Measurements from ENCODE around the gene ATF3.

ATF3 gene

GRCh38 chr1:212587016-212587887 lies 21.3 kb upstream of the ATF3 start:
- DNase-seq, result no peak

- DNase-seq, result no peak
Measured at GRCh38 chr1:212587888-212588510, 20.6 kb upstream of the ATF3 start.

GRCh38 chr1:212589446-212589845 lies 19.1 kb upstream of the ATF3 start:
- no peak for DNase-seq

- no peak for DNase-seq
Measured at GRCh38 chr1:212591922-212592321, 16.6 kb upstream of the ATF3 start.

DNA sequence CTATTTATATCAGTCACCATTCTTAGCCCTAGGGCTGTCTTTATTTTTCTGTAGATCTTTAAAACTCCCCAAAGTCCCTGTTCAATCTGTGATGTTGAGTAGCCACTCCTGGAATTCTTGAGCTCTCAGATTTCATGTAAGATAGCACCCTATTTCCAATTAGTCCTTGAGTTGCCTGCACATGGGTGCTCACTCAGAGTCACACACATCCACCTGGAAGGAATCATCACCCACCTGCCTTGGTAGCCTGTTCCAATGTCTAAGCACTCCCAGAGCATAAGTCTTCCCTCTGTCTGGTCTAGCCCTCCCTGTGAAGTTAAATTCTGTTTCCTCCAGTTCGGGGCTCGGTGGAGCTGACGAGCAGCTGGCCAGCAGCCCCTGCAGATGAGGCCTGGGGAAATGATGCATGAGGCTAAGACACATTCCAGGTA lies 14.7 kb upstream of the ATF3 start:
- DNase-seq, result no peak

- DNase-seq, result no peak
Measured at GRCh38 chr1:212594640-212595039, 13.9 kb upstream of the ATF3 start.

DNA sequence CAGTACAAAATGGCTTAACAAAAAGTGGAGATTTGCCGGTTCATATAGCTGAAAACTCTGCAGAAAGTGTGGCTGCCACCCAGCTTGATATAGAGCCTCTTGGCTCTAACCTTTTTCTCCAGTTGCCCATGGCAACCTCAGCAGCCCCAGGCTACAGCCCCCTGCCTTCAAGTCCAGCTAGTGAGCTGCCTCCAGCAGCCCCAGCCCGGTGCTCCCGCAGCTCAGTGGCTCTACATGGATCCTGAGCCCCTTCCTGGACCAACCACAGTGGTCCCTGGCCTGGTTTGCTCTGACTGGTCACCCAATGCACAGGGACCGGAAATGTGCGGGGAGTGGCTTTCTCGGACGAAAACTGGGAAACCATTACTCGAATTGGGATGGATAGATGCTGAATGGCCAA lies 13.3 kb upstream of the ATF3 start:
- DNase-seq, result no peak

- no peak for DNase-seq
Measured at GRCh38 chr1:212595787-212596714, 12.5 kb upstream of the ATF3 start.

- no peak for DNase-seq
Measured at GRCh38 chr1:212596798-212597197, 11.8 kb upstream of the ATF3 start.

DNA sequence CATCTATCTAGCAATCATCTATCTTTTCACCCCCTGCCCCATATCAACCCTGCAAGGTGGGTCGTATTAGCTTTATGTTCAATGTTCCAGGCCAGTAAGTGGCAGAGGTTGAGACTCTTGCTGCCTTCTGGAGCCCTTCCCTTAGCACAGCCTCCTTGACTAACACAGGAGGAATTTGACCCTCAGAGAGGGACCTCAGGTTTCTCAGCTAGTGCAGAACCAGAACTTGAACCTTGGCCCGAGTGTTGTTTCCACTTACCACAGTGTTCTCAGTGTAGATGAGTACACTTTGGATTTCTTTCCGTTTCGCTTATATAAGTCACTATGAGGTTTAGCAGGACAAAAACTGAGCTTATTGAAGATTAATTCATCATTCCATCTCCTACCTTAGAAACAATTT lies 11.1 kb upstream of the ATF3 start:
- DNase-seq, result no peak

DNA sequence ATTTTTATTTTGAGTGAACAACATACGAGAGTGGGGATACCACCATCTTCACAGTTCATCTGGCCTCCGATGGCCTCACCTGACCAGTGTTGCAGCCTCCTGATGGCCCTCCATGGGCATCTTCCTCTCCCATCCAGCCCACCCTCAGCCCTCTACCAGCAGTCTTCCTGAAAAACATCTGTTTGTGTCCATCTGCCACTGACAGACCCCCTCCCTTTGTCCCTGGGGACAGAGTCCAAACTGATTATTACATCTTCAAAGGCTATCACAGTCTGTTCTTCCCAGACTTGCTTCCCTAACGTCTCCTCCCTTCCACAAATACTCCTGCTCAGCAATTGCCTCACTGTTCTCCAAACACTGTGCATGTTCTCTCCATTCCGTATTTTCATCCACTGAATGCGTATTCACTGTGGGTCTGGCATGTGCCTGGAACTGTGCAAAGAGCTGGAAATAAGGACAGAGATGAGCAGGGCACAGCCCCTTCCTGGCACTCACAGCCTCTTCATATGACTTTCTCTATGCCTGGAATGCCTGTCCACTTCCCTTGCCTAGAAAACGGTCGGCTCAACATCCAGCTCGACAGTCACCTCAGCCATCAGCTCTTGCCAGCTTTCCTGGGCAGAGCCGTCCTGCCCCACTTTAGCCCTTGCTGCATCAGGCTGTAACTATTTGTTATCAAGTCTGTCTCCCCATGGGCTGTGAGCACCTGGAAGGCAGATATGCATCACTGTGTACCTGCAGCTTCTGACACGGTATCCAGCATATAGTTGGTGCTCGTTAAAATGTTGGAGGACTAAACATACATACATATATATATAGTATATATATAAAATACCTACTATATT lies 8.3 kb upstream of the ATF3 start:
- no peak for DNase-seq

GRCh38 chr1:212600980-212601379 lies 7.6 kb upstream of the ATF3 start:
- no peak for DNase-seq

GRCh38 chr1:212601524-212601923 lies 7.0 kb upstream of the ATF3 start:
- no peak for DNase-seq

DNA sequence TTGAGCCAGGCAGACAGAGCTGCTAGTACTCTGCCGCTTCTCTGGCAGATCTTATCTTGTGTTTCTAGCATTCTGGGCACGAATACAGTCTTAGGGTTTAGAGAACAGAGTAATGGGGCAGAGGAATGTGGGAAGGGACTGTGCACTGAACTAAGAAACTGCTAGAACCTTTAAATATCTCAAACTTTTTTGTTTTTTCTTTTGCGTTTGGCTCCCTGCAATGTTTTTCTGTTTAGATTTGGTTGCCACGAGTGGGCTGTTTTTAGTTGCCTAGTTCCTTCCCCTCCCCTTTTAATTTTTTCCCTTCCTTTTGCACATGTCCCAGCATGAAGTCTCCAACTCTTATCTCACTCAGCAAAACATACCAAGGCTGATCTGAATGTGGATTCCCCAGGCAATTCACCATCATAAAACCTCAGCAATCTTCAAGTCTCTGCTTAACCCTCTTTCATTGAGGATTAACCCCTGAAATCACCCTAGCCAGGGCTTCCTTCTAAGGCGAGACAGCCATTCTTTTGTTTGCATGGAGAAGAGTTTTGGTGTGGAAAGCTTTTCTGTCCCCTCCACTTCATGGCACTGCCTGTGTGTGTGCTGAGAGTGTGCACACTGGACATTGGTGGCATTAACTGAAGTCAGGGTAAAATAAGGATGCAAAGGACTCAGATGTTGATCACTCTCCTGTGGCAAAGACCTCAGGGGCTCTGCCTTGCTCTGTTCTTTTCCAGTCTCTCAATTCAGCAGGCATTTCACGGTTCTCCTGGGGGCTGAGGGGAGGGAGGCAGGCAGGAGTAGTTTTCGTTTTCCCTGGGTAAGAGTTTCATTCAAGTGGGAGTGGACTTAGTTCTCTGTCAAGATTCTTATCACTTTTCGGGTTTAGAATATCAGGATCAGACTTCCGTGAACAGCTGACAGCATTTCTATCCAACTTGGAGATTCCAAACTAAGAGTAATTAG lies 2.8 kb upstream of the ATF3 start:
- DNase-seq, result no peak

DNA sequence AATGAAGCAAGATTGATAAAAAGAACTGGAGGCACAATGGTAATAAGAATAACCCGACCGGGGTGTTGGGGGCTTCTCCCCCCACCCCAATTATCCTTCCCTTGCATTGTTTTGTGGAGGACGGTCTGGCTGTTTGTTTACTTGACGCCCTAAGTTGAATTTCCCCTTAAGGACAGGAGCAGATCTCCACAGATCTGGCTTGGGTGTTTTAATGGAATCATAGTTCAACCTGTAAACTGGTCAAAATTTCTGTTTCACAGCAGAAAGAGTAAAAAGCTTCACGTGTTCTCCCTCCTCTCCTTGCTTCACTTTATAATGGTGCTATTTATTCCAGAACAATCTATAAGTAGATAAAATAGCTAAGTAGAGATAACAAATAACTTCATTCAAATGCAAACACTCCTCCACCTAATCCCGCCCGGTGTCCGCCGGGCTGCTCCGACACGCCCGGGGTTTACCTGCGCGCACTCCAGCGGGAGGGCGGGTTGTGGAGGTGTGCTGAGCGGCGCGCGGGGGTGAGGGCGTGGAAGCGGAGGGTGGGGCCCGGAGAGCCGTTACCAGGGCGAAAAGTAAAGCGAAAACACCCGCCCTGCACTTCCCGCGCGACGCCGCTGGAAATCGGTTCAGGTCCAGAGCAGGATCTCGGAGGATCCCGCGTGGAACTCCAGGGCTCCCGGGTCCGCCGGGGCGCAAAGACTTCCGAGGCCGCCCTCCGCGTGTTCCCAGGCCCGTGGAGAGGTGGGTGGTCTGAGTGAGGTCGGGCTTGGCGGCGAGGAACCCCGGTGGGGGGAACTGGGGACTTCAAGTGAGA lies 2.0 kb upstream of the ATF3 start:
- no peak for DNase-seq

DNA sequence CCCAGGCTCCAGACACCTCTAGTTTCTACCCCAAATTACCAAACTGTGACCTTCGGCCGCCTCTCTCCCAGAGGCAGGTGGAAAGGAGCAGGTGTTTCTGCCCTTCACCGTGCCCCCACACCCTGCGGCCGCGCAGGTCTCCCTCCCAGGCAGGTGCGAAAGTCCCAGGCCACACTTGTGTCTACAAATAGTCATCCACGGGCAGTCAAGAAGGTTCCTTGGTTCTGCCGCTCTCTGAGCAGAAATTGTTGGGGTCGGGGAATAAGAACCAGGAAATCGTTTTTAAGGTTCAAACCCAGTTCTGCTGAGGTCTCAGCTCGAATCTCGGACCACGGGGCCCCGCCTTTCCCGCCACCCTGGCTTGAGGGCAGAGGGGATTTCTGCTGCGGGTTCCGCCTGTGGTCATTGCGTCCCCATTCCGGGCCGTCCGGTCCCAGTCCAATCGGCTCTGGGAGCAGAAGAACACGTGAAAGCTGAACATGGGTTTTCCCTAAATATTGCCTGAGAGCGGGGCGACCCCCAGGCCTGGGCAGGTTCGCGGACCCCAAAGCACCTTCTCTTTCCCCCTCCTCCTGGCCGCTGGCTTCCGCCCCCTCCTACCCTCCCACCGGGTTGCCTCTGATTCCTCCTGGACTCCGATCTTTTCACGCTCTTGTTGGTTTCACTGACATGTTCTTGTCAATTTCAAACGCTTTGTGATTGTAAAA lies 1.2 kb upstream of the ATF3 start:
- peak; percentile 59 for DNase-seq

GRCh38 chr1:212607913-212608391 lies 609 bp upstream of the ATF3 start:
- DNase-seq, result peak; percentile 50

GRCh38 chr1:212608959-212609700 lies 569 bp downstream of the ATF3 start:
- peak; percentile 82 for DNase-seq
